Type B pancreatic cell (in vitro differentiated cells): ENCODE results near the gene GCSAM. TPM values are rescaled to one million over a fixed set of nuclear protein-coding genes. Genes with fewer than 3 reads are reported as not detected.

ENCODE experiments used
- DNase-seq: peaks from one replicate; pipeline ENCODE4 v3.0.0; 2021; ENCODE audit warnings: mixed read lengths; ENCODE audit not compliant: unreplicated experiment; ENCODE audit errors: extremely low spot score
- H3K27ac Mint-ChIP-seq: 2 replicates; pipeline ENCODE4 v1.8.0; 2021; ENCODE audit warnings: mild to moderate bottlenecking, mixed read lengths
- H3K27me3 Mint-ChIP-seq: 2 replicates; pipeline ENCODE4 v1.8.0; 2021; ENCODE audit warnings: mixed read lengths
- H3K36me3 Mint-ChIP-seq: 2 replicates; pipeline ENCODE4 v1.8.0; 2021; ENCODE audit warnings: mixed read lengths
- H3K4me1 Mint-ChIP-seq: one replicate; pipeline ENCODE4 v1.8.0; 2021; ENCODE audit warnings: mixed read lengths; ENCODE audit not compliant: unreplicated experiment
- H3K4me3 Mint-ChIP-seq: 2 replicates; pipeline ENCODE4 v1.8.0; 2021; ENCODE audit warnings: mild to moderate bottlenecking, mixed read lengths
- H3K9me3 Mint-ChIP-seq: 2 replicates; pipeline ENCODE4 v1.8.0; 2021; ENCODE audit warnings: mixed read lengths
- total RNA-seq: library from RNA; stranded (reverse); gene quantifications from 2 replicates; pipeline ENCODE4 v1.2.1, GENCODE V29; 2021; ENCODE audit warnings: low replicate concordance
- TF ChIP-seq, protein P1 (sequence below): fragments of 200-600 bp; sonication (generic); conservative IDR thresholded peaks from 2 replicates; pipeline ENCODE4 v1.5.0; 2021; ENCODE audit warnings: antibody characterized with exemption, mild to moderate bottlenecking

Gene GCSAM
- total RNA-seq, 1 donor from 2014 or later, result not detected

DNA sequence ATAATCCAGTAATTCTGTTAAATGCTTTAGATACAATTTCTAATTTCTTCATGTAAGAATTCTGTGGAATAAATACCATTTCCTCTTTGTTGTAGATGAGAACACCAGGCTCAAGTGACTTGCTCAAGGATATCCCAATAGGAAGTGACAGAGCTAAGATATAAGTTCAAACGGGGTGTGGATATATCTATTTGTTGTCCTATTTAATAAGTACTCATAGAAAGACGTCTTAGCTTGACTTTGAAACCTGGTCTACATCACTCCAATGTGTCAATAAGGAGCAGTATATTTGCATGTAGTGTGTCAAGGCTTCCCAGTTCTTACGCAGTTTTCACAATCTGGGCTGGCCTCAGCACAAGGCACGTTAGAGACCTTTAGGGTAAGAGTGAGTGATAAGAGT is 4.7 kb upstream of the GCSAM start:
- H3K27me3 Mint-ChIP-seq, result no peaks in the 10 kb centered on the region
- no peak overlapping the region for H3K27ac Mint-ChIP-seq
- no peak overlapping the region for H3K4me3 Mint-ChIP-seq
- peaks cover 30% of the 10 kb centered on the region for H3K4me1 Mint-ChIP-seq
- H3K36me3 Mint-ChIP-seq, result no peaks in the 10 kb centered on the region
- DNase-seq, result no peak
- TF ChIP-seq, protein P1, sequence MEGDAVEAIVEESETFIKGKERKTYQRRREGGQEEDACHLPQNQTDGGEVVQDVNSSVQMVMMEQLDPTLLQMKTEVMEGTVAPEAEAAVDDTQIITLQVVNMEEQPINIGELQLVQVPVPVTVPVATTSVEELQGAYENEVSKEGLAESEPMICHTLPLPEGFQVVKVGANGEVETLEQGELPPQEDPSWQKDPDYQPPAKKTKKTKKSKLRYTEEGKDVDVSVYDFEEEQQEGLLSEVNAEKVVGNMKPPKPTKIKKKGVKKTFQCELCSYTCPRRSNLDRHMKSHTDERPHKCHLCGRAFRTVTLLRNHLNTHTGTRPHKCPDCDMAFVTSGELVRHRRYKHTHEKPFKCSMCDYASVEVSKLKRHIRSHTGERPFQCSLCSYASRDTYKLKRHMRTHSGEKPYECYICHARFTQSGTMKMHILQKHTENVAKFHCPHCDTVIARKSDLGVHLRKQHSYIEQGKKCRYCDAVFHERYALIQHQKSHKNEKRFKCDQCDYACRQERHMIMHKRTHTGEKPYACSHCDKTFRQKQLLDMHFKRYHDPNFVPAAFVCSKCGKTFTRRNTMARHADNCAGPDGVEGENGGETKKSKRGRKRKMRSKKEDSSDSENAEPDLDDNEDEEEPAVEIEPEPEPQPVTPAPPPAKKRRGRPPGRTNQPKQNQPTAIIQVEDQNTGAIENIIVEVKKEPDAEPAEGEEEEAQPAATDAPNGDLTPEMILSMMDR, result no peak
- no peaks in the 10 kb centered on the region for H3K9me3 Mint-ChIP-seq

DNA sequence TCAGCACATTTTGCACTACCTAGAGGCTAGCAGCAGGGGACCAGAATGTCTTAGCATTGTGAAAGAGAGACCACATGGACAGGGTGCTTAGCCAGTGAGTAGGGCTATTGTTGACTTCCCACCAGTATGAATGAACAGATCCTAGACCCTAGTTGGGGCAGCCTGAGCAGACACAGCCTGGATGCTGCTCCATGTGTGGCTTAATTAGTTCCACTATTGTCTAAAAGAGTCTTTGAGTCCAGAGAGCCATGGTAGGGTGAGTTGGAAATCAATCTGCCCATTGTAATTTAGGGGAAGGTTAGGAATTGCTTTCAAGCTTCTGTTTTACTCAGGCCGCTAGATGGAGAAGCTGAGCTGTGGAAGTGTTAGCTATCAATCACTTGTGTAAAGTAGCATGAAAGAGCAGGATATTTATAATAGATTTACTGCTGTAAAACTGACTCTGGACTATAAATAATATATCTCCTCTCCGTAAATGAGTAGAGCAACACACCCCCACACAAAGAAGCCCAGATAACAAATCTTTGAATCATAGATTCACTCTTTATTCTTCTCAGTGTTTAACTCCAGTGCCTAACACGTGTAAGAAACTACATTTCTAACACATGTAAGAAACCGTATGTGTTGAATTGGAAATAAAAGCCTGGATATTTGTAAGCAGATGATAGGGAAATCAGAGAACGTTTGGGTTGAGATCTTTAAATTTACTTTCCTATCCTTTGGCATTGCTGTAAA is 4.1 kb upstream of the GCSAM start:
- Mint-ChIP-seq H3K36me3 (no peaks in the 10 kb centered on the region), H3K4me1 (peaks cover 30% of the 10 kb centered on the region), H3K4me3 (no peak overlapping the region), H3K27me3 (no peaks in the 10 kb centered on the region), H3K27ac (no peak overlapping the region), H3K9me3 (no peaks in the 10 kb centered on the region)
- TF ChIP-seq, protein P1, result peak; percentile 77
- no peak for DNase-seq

DNA sequence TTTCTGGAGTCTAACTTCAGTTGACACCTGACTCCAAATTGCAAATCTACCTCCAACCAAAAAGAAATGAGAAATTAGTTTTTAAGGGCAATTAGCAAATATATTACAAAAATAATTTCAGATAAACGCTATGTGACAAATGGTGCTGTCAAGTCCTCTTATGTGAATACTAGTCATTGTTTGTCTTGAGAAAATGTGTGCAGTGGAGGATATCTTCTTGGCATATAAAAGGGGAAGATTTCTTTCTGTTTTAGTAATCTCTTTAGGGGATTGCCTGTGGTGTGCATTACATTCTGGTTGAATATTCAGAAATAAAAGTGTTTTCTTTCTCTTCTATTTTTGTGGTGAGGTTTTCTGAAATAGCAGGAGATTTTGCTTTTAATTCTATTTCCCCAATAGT is 3.0 kb upstream of the GCSAM start:
- Mint-ChIP-seq H3K9me3 (no peaks in the 10 kb centered on the region), H3K27me3 (no peaks in the 10 kb centered on the region), H3K27ac (no peak overlapping the region), H3K4me3 (no peak overlapping the region), H3K36me3 (no peaks in the 10 kb centered on the region), H3K4me1 (peaks cover 30% of the 10 kb centered on the region)
- TF ChIP-seq, protein P1, result no peak
- no peak for DNase-seq

DNA sequence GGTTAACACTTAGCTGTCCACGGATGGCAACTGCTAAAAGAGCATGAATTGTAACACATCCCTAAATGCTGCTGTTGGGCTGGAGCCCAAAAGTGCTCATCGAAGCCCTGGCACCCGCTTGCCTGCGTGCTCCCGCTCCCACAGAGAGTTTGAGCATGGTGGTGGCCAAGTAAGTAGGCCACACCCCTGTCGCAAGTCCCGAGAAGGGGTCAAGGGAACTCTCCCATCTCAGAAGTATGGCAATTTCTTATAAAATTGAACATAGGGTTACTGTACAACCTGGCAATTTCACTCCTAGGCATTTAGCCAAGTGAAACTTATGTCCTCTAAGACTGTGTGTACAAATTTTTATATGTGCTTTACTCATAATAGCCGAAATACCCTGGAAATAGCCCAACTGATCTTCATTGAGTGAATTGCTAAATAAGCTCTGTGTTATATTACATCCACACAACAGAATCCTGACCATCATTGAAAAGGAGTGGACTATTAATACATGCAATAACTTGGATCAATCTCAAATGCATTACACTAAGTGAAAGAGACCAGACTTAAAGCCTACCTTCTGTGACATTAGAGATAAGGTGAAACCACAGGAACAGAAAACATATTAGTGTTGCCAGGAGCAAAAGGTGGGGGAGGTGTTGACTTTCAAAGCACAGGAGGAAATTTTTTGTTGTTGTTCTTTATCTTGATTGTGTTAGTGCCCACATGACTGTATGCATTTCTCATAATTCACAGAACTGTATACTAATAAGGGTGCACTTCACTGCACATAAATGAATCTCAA is 1.5 kb upstream of the GCSAM start:
- H3K27ac Mint-ChIP-seq, result no peak overlapping the region
- H3K4me1 Mint-ChIP-seq, result peaks cover 32% of the 10 kb centered on the region
- H3K9me3 Mint-ChIP-seq, result no peaks in the 10 kb centered on the region
- DNase-seq, result no peak
- H3K4me3 Mint-ChIP-seq, result no peak overlapping the region
- no peaks in the 10 kb centered on the region for H3K36me3 Mint-ChIP-seq
- TF ChIP-seq, protein P1, result no peak
- H3K27me3 Mint-ChIP-seq, result no peaks in the 10 kb centered on the region

DNA sequence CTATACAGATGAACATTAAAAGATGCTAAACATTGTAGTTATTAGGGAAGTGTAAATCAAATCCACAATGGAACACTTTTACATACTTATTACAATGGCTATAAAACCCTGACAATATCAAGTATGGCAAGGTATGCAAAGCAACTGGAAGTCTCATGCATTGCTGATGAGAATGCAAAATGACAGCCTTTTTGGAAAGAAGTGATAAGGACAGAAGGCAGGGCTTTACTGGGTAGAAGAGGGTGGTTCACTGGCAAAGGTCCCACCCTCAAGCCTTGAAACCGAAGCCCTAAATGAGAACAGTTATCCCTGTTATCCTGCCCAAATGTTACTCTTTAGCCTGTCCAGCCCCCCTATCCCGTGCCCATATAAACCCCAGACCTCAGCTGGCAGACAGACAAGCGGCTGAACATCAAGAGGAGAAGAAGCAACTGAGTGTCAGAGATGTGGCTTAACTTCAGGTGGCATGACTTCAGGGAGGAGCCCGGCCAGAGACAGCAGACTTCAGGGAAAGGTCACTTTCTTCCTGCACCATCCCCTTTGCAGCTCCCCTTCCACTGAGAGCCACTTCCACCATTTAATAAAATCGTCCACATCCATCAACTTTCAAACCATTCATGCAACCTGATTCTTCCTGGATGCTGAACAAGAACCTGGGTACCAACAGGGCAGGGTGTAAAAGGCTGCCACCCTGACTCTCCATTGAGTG is 732 bp upstream of the GCSAM start:
- Mint-ChIP-seq H3K9me3 (no peaks in the 10 kb centered on the region), H3K4me3 (no peak overlapping the region), H3K27ac (no peak overlapping the region), H3K36me3 (no peaks in the 10 kb centered on the region), H3K27me3 (no peaks in the 10 kb centered on the region), H3K4me1 (peaks cover 39% of the 10 kb centered on the region)
- TF ChIP-seq, protein P1, result no peak
- DNase-seq, result no peak
